Thyroid gland (tissue), 4 donors: ENCODE data around the gene URB1.

ENCODE experiments used
- CTCF ChIP-seq, 6 experiments: fragments of 200-600 bp in 3 of 6; fragments of 450-650 bp in 3 of 6; sonication (generic) in 3 of 6; IDR thresholded peaks; one replicate each; pipeline ENCODE4 v1.5.1; 2016 to 2019; ENCODE audit warnings: antibody characterized with exemption in 6 of 6, mild to moderate bottlenecking in 2 of 6, inconsistent platforms in 1 of 6, moderate library complexity in 1 of 6
- POLR2A ChIP-seq, 2 donors: fragments of 450-650 bp; IDR thresholded peaks; one replicate each; pipeline ENCODE4 v1.6.1; 2017; ENCODE audit warnings: antibody characterized with exemption in 2 of 2, mild to moderate bottlenecking in 2 of 2, moderate library complexity in 1 of 2

GRCh38 chr21:32322676-32323075 is 70.1 kb downstream of the URB1 start:
- TF ChIP-seq POLR2A (IDR thresholded peaks at IDR 0.05), result no peak
- TF ChIP-seq CTCF (IDR thresholded peaks at IDR 0.05), result no peak
